GM19193 (cell line): ENCODE data around the gene TOX2.

Experiments used
- POLR2A ChIP-seq: IDR thresholded peaks from 4 replicates; pipeline ENCODE4 v1.6.1; 2011; ENCODE audit not compliant: insufficient read depth, insufficient read length; ENCODE audit errors: extremely low read depth

The TOX2 gene

DNA sequence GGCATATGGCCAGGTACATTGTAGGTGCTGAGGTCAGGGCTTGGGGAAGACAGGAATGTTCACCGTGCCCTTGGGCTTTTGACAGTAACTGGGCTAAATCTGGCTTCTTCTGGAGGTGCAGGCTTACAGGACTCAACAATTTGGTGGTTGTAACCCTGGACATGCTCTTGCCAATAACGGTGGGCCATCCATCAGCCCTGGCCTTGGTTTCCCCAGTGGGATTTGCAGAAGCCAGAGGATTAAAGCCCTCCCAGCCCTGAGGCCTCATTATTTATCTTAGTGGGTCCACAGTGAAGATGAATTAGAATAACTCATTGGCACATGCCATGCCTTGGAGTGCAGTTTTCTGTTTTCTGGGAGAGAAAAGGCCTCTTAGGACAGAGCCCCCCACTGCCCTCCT lies 44.0 kb downstream of the TOX2 start:
- no peak for TF ChIP-seq POLR2A

DNA sequence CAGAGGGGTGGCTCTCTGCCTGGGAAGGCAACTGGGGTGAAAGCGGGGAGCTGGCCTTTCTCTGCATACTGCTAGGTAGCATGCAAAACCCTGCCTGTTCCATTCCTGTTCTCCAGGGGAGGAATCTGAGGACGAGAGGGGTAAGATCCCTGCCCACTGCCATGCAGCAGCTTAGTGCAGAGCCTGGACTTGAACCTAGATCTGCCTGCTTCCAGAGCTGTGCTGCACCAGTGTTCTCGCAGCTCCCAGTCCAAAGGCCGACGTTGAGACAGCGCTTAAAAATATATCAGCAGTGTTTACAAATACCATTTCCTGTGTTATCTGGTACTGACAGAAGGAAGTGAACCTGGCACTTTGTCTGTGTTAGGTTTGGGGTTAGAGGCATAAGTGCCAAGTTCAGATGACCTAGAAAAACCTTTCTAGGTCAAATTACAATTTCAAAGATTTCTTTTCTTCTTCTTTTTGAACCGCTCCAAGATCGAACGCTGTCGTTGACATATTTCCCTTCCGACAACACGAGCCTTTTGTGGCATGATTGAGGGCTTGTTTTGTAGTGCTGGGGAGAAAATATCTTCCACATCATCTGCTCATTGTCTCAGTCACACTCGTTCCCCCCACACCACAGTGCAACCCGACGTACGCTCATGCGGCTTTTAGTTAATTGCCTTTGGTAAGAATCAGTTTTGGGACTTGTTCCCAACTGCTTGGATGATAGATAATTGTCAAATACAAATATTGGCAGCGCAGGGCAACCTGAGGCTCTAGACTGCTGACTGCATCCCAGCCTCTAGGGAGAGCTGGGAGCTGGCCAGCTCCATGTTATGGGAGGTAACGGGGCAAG lies 44.6 kb downstream of the TOX2 start:
- TF ChIP-seq POLR2A: no peak

DNA sequence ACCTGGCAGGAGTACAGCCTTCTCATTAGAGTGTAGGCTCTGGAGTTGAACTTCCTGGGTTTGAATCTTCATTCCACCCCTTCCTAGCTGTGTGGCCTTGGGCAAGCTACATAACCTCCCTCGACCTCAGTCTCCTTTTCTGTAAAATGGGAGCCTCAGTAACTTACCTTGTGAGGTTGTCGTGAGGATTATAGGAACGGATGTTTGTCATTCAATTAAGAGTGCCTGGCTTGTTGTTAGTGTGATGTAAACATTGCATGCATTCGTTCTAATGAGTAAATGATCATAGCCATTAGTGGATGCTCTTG lies 45.2 kb downstream of the TOX2 start:
- no peak for TF ChIP-seq POLR2A

DNA sequence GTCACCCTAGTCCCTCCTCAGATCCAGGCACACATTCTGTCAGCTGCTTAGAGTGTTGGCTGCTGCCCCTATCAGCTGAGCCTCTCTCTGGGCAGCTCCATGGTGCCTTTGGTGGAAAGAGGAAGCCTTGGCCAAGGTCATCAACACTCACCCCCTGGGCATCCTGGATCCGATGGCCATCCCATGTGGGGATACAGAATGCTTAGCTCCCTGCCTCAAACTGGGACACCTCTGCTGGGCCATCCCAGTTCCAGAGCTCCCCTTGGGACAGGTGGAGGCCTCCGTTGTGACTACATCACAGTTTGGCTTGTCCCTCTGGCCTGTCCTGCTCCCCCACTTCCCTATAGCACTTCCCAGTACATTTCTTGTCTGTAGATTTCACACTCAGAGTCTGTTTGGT lies 45.6 kb downstream of the TOX2 start:
- TF ChIP-seq POLR2A: no peak

DNA sequence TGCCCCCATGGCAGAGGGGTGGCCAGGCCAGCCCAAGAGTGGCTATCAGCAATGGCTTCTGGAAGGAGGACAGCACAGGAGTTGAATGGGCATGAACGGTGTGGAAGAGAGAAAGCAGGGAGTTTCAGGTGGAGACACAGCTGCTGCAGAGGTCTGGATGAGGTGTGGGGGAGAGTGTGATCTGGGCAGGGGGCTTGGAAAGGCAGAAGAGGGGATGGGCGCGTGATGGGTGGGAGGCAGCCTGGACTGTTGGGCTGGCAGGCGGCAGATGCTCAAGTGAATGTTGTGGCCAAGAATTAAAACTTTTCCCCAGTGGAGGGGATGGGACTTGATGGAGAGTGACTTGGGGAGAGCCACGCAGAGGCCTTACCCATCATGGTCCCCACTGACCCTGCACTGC lies 46.5 kb downstream of the TOX2 start:
- no peak for TF ChIP-seq POLR2A

DNA sequence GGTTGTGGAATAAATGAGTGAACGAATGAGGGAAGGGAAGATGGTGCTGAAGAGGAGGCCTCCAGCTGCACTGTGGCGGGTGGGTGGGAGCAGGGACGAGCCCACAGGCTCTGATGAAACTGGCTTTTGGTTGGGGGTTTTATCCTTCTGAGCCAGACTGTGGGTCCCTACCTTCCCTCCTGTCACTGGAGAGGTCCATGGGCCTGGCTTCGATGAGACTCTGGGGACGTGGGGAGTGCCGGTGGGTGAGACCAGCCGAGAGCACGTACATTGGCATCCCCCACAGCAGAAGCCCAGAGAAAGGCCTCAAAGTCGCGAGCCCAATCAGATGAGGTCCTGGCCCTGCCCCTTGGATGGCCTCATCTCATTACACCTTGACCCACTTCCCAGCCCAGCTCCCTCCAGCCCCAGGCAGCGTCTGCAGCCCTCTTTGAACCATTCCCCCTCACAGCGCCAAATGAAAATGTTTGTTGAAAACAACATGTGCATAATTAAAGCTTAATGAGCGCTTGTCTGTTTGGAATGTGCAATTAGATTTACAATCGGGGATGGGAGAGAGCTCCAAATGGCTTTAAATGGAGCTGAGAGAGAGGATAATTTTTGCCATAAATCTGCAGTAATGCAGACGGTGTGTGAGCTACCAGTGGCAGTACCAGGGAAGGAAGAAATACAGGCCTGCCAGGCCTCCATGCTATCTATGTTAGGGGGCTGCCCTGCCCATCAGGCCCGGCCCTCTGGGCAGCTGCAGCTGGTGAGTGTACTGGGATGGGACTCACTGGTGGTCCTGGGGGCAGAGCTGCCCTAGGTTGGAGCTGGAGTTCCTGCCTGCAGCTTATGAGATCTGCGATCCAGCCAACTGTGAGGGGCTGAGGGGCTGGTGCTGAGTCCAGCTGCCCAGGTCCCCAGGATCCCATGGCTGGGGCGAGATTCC lies 47.2 kb downstream of the TOX2 start:
- no peak for TF ChIP-seq POLR2A

DNA sequence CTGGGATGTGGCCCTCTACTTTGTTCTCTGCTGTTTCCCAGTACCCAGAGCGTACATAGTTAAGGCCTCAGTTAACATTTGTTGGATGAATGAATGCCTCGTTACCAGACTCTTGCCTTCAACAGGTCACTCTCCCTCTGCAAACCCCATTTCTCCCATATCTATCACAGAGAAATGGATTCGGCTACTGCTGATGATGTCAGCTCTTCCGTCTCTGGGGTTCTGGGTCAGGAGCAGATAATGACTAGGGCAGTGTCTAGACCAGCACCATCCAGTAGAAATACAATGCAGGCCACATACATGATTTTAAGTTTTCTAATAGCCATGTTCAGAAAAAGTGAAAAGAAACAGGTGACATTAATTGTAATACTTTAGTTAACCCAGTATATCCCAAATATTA lies 47.9 kb downstream of the TOX2 start:
- TF ChIP-seq POLR2A: no peak

DNA sequence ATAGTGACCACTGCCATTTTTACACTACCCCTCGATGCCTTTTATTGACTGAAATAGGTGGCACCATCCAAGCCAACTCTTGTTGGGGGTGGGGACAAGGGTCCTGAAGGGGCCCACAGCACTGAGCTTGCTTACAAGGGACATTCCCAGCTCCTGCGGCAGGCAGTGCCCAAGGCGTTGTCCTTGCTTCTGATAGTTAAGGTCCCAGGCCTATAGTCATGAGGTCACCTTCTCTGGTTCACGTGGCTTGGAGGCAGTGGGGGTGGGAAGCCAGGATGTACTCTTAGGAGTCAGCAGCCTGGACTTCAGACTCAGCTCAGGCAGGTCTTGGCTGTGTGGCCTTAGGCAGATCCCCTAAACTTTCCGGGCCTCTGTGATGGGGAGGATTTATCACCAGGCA lies 48.6 kb downstream of the TOX2 start:
- no peak for TF ChIP-seq POLR2A

DNA sequence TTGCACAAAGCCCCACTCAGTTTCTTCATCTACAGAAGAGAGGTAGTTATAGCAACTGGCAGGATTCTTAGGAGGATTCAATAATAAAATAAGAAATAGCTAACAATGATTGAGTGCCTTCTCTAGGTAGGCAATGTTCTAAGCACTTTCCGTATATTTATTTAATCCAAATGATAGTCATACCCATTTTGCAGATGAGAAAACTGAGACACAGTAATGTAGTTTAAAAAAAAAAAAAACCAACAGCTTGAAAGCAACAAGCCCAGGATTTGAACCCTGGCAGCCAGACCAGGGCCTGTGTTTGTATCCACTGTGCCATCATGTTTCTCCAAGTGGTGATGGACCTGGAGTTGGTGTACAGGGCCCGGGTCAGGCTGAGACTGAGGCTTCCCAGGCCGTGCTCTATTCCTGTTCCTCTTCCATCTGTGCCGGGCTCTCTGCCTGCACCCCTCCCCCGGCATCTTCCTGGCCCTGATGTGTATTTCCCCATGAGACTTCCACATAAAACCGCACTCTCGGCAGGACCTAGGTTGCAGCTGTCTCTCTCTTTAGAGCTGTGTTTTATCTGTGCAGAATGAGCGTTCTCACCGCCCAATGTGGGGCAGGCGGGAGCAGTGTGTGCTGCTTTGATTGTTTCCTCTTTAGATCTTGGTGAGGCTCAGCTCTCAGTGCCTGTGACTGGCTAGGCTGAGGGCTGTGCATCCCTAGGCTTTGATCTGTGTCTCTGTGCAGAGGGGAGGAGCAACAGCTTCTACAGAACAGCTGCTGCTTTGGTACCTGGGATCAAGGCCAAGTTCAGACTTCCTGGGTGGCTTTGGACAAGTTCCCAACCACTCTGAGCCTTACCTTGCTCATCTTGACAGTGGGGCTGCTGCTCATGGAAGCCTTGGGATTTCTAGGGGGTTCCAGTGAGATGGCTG lies 49.5 kb downstream of the TOX2 start:
- no peak for TF ChIP-seq POLR2A

DNA sequence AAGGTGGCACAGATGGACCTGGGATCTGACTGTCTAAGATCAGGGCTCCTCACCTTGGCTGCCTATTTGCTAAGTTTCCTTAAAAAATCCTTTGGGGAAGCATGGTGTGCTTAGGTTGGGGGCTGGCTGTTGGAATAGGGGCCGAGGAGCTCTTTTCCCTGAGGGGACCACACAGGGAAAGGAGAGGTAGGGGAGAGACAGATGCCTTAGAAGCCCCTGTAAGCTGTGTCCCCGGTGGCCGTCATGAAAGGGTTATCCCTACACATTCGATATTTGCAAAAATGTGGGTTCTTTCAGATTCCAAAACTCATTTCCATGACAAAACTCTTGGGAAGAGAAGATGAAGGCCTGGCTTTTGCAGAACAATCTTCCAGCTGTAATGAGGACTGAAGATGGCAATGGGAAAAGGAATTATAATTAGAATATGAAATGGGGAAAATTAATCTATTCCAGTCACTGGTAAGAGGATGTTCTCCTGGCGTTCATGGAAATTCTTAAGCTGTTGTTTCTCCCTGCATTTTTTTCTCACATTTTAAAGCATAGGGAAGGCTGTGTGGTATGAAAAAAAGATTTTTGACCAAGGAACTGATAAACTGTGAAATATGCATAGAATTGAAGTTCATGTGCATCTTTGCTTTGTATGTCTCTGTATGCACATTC lies 53.8 kb downstream of the TOX2 start:
- no peak for TF ChIP-seq POLR2A

DNA sequence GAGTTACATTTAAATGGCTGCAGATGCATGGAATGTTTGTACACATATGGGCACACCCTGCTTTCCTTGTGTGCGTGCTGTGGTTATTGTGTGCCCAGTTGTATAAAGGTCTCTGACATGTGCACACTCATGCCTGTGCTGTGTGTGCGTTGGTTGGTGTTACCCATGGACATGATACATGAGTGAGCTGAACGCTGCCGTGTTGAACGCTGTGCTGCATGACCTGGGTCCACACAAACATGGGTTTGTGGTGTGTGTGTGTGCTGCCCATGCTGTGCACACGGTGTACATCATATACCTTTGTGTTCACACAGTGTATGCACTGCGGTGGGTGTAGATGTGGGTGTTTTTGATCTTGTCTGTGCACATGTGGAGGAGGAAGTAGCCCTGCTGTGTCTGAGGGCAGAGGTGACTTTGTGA lies 54.4 kb downstream of the TOX2 start:
- no peak for TF ChIP-seq POLR2A

DNA sequence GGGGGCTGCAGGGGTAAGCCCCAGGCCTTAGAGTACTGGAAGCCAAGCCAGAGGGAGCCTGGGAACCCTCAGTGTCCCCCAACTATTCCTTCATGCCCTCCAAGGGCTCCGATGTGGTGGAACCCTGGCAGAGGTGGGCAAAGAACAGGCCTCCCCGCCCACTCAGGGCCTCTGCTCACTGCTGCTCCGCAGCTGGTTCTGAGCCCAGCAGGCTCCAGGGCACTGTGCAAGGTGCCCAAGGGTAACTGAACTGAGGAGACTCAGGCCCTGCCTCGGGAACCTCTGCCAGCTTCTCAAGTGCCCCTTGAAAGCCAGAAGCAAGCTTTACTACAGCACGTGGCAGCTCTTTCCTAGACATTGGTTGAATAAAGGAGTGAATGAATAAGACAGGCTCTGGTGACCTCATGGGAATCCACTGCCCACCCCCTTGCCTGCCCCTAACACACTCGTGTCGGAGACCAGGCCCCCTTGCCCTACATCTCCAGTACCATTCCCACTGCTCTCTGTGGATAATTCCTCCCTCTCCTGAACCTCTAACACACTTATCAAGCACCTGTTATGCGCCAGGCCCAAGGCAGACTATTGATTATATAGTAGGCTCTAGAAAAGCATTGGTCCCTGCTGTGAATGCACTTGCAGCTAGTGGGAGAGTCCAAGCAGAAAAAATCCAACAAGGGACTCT lies 55.0 kb downstream of the TOX2 start:
- no peak for TF ChIP-seq POLR2A

DNA sequence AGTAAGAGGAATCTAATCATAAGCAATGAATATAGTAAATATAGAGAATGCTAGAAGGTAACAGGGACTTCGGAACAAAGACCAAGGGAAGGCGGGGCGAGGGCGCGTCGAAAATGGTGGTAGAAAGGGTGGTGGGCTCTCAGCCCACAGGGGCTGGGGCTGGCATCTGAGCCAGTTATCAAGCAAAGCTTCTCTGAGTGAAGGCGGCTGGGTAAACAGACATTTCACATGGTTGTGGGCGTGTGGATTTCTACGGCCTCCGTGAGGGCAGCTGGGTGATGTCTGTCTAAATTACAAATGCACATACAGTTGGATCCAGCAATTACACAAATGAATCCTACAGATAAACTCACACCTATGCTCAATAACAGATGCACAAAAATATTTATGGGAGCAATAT lies 56.6 kb downstream of the TOX2 start:
- no peak for TF ChIP-seq POLR2A

DNA sequence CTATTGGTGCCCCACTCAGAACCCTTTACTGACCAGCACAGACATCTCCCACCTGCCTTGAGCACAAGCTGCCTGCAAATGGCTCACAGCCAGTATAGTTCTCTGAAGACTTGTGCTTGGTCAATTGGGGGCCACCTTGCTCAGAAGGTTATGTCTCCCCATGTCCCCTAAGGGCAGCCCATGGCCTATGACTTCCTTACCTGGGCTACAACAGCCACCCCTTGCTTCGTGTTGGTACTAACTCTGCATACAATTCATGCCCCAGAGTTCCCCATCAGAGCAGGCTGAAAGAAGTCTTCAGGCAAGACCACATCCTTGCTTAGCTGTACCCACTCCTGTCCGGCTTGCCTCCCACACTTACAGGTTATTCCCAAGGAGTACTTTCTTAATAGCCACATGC lies 57.4 kb downstream of the TOX2 start:
- TF ChIP-seq POLR2A: no peak
